HG03159 (cell line): Measurements from ENCODE around the gene SHBG.
"Not testable (repeated sequence)": the region's sequence is repeated elsewhere in the genome, so short reads cannot be mapped to it uniquely, and the experiment has no call there.

Experiments used
- ATAC-seq: cut with Tn5 transposase; IDR thresholded peaks from one replicate; pipeline ENCODE4 v1.9.1; 2021; ENCODE audit warnings: mild to moderate bottlenecking, moderate library complexity; ENCODE audit not compliant: unreplicated experiment

Gene SHBG

DNA sequence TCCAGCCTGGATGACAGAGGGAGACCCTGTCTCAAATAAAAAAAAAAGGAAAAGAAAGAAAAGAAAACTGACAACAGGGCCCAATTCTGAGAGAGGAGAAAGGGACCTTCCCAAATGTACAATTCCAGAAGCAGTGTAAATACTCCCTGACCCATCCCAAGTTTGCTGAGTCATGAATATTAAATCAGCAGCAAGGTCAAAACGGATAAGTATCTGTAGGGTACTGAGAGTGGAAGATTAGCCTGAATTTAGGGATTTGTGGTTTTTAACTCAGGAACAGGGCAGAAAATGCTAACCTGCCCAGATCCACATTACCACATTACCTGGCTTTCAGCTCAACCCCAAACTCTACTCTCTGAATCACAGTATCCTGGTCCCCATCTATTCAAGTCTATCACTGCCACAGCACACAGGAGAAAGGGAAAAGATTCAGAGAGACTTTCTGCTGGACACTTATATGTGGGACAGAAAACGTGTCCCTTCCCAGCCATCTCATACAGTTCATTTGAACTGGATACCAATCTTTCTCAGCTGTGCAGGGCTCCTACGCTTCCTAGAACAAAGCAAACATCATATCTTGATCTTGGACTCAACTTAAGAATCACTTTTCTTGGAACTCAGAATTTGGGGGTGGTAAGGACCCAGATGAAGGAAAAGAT, 18.2 kb upstream of the SHBG start:
- no peak for ATAC-seq

DNA sequence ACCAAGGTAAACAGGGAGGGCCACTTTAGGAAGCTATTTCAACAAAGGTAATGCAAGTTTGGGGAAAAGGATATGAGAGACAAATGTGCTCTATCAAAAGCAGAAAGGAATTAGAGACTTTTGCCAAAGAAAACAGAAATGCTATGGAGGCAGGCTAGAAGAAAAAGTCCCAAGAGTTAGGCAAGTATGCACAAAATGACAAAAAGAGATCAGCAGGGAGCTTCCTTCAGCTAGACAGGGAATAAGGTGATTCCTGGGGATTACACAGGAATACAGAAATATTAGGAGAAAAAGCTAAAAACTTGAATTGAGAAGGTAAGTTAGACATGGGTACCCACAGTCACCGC, 17.7 kb upstream of the SHBG start:
- ATAC-seq = no peak

DNA sequence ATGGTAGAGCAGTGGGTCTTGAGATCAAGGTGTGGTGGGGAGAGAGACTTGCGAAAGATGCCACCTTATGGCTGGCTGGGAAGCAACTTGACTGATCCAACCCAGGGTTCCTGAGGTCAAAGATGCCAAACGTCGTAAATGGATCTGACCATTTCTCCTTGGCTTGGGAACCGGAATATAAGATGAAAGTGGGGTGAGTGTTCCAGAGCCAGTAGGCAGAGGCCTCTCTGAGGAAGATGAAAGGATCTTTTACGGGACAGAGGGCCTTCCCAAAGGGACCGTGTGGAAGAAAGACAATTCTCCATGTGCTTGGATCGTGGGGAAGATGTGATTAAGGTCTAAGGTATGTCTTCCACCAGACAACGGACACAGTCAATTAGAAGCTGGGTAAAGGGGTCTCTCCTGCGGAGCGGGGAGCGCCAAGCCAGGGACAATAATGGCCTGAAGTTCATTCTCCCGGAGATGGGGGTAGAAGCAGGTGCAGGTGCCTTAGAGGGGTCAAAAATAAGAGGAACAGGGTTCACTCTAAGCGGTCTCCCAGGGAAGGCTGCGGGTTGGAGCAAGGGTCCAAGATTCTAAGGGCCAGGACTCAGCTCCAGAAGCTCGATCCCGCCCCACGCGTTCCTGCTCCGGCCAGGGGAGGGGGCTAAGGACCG, 16.0 kb upstream of the SHBG start:
- ATAC-seq = no peak

DNA sequence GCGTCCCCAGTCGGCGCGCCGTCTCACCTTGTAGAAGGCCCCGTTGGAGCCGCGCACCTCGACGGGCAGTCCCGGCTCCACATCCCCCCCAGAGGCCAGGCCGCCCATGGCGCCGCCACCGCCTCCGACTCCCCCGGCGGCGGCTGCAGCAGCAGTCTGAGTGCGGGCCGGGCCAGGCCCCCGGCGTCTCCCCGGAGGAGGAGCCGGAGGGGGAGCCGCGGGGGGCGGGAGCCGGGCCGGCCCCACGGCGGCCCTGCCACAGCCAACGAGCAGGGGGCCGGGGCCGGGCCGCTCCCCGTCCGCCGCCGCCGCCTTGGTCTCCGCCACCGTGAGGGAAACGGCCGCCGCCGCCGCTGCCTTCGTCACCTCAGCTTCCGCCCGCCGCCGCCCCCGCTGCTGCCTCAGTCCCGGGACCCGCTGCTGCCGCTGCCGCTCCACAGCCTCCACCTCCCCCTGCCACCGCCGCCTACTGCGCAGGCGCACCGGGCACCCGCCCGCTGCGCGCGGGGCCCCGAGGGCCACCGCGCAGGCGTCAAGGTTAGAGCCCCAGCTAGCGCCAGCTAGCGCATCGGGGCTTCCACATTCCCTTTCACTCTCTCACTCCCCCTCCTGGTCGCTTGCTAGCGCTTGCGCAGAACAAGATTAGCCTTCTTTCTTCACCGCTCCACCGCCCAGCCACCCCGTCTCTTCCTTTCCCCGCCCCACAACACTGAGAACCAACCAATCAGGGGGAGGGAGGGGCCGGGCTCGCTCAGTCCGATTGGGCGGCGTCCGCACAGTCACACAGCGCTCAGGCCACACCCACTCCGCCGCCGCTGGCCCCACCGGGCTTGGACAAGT, 15.3 kb upstream of the SHBG start, which contains the start of gene FXR2:
TSS of gene FXR2 (minus strand) at position 473 of the 840 bp plus-strand sequence. CDS start at position 108, 365 bp downstream.
- peak; percentile 79 for ATAC-seq

DNA sequence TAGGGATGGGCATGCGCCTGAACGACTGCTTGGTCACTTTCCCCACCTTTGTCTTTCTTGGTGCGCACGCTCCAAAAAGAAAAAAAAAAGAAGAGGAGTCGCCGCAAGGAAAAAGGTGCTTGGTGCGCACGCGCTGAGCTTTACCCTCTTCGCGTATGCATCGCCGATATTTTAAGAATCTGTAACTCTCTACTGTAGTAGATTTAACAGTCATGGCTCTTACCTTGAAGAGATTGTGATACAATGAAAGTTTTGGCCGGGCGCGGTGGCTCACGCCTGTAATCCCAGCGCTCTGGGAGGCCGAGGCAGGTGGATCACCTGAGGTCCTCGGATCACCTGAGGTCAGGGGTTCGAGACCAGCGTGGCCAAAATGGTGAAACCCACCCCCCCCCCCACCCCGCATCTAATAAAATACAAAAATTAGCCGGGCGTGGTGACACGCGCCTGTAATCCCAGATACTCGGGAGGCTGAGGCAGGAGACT, 14.6 kb upstream of the SHBG start:
- no peak for ATAC-seq

DNA sequence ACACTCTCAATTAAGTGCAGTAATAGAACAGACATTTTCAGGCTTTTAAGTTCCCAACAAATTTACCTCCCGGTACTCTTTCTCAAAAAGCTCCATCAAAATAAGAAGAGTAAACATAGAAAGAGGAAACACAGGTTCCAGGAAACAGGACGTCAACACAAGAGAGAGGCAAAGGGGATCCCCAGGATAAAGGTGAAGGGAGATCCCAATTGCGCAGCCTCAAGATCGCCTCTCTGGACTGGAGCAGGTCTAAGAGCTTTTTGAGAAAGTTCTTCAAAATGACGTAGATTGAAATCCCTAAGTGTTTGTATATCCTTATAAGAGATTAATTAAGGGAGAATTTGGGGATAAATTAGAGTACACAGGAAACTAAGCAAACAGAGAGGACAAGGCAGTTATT, 11.3 kb upstream of the SHBG start:
- no peak for ATAC-seq

DNA sequence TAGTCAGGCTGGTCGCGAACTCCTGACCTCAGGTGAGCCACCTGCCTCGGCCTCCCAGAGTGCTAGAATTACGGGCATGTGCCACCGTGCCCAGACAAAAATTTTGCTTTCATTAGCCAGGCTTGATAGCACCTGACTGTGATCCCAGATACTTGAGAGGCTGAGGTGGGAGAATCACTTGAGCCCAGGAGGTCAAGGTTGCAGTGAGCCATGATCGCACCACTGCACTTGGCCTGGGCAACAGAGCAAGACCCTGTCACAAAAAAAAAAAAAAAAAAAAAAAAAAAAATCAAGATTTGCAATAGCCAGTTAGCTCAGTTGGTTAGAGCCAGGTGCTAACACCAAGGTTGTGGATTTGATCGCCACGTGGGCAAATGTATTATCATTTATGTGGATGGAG, 9.1 kb upstream of the SHBG start:
- no peak for ATAC-seq

DNA sequence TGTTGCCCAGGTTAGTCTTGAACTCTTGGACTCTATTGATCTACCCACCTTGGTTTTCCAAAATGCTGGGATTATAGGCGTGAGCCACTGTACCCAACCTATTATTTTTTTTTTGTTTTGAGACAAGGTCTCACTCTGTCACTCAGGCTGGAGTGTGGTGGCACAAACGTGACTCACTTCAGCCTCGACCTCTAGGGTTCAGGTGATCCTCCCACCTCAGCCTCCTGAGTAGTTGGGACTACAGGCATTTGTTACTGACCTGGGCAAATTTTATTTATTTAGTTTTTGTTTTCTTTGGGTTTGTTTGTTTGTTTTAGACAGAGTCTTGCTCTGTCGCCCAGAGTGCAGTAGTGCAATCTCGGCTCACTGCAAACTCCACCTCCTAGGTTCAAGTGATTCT, 6.3 kb upstream of the SHBG start:
- ATAC-seq = no peak

DNA sequence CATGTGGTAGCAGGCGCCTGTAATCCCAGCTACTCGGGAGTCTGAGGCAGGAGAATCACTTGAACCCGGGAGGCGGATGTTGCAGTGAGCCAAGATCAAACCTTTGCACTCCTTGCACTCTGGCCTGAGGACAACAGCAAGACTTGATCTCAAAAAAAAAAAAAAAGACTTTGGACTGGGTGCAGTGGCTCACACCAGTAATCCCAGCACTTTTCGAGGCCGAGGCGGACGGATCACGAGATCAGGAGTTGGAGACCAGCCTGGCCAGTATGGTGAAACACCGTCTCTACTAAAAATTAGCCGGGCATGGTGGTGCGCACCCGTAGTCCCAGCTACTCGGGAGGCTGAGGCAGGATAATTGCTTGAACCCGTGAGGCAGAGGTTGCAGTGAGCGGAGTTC, 4.2 kb upstream of the SHBG start:
- not testable (repeated sequence) for ATAC-seq

DNA sequence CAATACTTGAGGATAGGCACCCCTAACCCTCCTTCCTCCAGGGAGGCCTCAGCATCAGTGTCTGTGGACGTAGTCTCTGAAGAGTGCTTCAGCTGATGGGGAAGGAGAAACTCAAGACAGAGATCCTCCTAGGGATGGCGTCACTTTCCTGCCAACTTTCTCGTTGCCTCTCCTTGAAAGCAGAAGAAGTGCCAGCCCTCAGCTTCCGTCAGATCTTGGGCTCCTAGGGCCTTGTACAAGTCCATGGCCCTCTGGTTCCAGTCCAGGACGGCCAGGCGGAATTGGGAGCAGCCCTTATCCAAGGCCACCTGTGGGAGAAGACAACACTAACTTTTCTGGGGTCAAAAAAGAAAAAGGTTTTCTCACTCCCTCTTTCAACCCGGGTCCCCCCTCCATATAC, 3.6 kb upstream of the SHBG start:
- ATAC-seq = no peak

DNA sequence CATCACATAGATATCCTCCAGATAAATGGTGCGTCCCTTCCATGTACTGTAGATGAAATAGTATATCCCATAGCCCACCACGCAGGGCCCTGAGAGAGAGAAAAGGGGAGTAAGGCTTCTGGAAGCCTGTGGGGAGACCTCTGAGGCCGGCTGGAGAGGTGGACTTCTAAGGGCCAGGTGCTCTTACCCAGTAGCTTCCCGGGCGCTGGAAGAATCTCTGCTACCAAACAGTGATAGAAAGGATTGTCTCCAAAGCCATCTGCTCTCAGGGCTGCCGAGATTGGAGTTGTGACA, 3.0 kb upstream of the SHBG start:
- ATAC-seq = no peak

DNA sequence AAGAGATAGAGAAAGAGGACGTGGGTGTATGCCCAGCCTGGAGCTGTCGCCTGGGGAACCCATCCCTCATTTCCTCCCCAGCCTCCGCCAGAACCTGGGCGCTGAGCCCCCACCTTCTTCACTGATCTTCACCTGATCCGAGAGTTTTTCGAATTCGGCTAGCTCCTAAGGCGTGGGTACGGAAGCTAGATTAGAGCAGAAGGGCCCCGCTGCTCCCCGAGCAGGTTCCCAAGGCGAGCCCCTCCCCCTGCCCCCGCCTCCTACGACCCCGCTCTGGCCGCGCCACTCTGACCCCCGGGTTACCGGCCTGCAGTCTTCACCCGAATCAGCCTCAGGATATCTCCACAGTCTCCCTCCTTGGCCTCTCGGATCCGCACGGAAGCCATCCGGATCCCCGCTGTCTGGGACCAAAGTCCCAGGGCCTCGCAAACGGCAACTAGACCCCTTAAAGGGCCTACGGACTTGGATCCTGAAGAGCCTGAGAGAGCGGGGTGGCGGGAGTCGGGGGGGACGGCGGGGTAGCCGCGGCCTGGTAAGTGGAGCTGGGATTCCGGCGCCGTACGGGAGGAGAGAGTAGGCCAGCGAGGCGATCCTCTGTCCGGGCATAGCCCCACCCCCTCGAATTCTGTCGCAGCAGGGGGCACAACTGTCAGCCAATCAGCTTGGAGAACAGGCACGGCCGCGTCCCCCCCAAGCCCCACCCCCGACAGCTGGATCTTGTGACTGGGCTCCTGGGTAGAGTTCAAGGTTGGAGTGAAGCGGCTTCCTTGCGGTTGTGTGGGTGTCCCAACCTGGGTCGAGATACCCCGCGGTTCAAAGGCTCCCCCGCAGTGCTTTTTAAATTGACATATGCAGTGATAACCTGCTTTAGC, 2.4 kb upstream of the SHBG start, which contains the start of gene SAT2:
TSS of gene SAT2 (minus strand) at position 572 of the 872 bp plus-strand sequence. CDS start at position 386, 186 bp downstream.
- peak; percentile 84 for ATAC-seq

DNA sequence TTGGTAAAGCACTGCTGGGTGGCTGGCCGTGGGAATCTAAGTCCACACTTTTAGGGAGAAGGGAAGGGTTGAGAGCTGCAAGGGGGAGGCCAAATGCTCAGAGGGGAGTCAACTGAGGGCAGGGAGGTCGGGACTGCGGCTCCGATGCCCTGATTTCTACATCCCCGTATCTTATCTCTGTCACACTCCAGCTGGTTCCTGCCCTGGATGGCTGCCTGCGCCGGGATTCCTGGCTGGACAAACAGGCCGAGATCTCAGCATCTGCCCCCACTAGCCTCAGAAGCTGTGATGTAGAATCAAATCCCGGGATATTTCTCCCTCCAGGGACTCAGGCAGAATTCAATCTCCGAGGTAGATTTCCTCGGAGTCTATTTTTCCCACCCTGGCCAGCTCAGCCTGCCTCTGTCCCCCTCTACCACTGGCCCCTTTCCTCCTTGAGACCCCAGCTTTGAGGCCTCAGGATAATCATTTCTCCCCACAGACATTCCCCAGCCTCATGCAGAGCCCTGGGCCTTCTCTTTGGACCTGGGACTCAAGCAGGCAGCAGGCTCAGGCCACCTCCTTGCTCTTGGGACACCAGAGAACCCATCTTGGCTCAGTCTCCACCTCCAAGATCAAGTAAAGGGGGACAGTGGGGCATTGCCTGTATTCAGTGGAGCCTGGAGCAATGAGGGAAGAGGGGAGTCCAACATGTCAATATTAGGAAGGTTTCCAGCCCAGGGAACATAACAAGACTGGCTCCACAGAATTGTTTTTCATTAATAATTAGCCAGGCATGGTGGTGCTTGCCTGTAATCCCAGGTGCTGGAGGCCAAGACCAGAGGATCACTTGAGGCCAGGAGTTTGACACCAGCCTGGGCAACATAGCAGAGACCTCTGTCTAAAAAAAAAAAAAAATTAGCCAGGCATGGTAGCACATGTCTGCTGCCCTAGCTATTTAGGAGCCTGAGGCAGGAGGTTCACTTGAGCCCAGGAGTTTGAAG, 1.8 kb downstream of the SHBG start:
- ATAC-seq = no peak

DNA sequence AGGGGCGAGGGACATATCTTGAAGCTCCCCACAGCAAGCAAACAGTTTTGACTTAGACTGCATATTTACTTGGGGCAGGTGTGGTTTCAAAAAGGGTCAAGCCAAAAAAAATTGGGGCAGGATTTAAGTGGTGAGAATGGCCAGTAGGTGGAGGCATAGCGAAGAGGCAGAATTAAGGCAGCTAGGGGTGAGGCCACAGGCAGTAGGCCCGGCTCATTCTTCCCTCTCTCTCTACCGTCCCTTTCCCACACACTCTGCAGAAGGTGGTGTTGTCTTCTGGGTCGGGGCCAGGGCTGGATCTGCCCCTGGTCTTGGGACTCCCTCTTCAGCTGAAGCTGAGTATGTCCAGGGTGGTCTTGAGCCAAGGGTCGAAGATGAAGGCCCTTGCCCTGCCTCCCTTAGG, 2.6 kb downstream of the SHBG start:
- ATAC-seq = no peak

DNA sequence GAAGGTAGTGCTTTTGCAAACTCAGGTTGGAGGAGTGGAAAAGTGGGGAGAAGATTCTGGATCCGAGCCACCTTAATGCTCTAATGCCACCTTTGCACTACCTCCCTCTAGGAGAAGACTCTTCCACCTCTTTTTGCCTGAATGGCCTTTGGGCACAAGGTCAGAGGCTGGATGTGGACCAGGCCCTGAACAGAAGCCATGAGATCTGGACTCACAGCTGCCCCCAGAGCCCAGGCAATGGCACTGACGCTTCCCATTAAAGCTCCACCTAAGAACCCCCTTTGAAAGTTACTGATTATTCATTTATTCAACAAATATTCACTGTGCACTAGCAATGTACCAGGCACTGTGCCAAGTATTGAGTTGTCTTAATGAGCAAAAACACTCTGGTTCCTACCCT, 3.2 kb downstream of the SHBG start:
- no peak for ATAC-seq

DNA sequence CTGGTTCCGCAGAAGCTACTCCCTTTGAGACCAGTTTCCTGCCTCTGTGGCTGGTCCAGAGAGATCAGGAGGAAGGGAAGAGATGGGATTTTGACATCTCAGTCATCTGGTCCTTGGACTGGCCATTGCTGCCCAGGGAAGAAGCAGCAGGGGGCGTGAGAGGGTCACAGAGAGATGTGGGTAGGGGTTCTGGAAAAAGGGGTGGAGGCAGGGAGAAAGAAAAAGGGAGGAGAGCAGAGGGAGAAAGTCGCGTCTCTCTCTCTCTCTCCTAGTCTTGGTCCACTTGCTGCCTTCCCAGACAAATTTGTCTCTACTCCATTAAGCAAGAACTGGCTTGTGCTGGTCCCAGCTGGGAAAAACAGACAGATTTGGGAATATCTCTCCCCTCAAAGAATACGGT, 4.4 kb downstream of the SHBG start:
- no peak for ATAC-seq

DNA sequence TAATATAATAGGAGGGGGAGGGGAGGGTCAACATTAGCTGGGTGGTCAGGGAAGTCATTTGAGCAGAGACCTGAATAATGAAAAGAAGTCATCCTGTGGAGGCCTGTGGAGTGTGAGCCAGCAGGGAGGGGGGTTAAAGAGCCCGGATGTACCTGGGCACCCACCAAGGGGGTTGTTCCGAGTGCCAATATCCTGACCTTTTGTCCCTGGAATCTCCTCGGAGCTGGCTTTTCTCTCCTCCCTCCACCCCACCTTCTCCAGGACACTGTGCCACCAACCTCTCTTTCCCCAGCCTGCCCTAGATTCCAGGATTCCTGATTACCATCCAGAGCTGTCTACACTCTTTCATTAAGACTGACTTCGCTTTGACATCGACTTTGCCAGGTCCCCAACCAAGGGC, 6.2 kb downstream of the SHBG start:
- ATAC-seq = no peak

DNA sequence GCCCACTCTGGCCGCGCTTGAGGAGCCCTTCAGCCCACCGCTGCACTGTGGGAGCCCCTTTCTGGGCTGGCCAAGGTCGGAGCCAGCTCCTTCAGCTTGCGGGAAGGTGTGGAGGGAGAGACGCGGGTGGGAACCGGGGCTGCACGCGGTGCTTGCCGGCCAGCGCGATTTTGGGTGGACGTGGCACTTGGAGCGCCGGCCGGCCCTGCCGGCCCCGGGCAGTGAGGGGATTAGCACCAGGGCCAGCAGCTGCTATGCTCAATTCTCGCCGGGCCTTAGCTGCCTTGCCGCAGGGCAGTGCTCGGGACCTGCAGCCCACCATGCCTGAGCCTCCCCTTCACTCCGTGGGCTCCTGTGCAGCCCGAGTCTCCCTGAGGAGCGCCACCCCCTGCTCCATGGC, 10.8 kb downstream of the SHBG start:
- no peak for ATAC-seq

DNA sequence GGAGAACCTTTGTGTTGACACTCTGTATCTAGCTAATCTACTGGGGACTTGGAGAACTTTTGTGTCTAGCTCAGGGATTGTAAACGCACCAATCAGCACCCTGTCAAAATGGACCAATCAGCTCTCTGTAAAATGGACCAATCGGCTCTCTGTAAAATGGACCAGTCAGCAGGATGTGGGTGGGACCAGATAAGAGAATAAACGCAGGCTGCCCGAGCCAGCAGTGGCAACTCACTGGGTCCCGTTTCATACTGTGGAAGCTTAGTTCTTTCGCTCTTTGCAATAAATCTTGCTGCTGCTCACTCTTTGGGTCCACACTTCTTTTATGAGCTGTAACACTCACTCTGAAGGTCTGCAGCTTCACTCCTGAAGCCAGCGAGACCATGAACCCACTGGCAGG, 11.7 kb downstream of the SHBG start:
- ATAC-seq = not testable (repeated sequence)

DNA sequence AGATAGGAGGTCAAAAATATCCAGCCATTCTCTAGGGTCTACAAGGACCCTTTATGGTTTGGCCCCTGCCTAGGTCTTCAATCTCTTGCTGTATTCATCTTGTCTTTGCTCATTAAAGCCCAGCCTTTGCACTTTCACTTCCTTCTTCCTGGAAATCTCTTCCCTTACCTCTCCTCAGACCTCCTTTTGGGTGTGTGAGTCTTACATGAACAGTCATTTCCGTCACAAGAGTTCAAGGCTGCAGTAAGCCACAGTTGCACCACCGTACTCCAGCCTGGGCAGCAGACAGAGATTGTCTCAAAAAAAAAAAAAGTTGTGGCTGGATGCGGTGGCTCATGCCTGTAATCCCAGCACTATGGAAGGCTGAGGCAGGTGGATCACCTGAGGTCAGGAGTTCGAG, 14.8 kb downstream of the SHBG start:
- ATAC-seq = no peak
